ENCODE measurements around the gene HSD3B7.

DNA sequence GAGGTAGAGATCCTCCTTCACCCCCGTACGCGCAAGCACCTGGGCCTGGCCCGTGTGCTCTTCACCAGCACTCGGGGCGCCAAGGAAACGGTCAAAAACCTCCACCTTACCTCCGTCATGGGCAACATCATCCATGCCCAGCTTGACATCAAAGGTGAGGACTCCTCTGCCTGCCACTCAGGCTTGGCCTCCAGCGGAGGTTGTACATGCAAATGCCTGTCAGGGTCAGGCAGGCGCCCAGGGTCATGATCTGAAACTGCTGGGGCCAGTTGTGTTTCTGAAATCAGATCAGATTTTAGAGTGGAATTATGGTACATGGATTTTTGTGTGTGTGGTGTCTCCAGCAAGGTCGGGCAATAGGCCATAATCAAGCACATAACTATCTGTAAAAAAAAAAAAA is 23.6 kb upstream of the HSD3B7 start:
- TF ChIP-seq, protein P1, sequence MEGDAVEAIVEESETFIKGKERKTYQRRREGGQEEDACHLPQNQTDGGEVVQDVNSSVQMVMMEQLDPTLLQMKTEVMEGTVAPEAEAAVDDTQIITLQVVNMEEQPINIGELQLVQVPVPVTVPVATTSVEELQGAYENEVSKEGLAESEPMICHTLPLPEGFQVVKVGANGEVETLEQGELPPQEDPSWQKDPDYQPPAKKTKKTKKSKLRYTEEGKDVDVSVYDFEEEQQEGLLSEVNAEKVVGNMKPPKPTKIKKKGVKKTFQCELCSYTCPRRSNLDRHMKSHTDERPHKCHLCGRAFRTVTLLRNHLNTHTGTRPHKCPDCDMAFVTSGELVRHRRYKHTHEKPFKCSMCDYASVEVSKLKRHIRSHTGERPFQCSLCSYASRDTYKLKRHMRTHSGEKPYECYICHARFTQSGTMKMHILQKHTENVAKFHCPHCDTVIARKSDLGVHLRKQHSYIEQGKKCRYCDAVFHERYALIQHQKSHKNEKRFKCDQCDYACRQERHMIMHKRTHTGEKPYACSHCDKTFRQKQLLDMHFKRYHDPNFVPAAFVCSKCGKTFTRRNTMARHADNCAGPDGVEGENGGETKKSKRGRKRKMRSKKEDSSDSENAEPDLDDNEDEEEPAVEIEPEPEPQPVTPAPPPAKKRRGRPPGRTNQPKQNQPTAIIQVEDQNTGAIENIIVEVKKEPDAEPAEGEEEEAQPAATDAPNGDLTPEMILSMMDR (IDR thresholded peaks at IDR 0.05) = no peak
- no peak for TF ChIP-seq POLR2A (IDR thresholded peaks at IDR 0.05)
- no peak for TF ChIP-seq POLR2AphosphoS5 (IDR thresholded peaks at IDR 0.05; ENCODE audit: insufficient read depth in 1 of 2, low read depth in 1 of 2)
